Muscle of leg (tissue), 11 donors: ENCODE measurements around the gene SPAG9. TPM values are rescaled to one million over a fixed set of nuclear protein-coding genes. Genes with fewer than 3 reads are reported as not detected.

Experiments
- DNase-seq: peaks from one replicate; pipeline ENCODE4 v3.0.0; 2013
- H3K27ac ChIP-seq: one replicate; pipeline ENCODE4 v1.5.1; 2013; ENCODE audit warnings: mild to moderate bottlenecking, low read length, control low read depth
- H3K27me3 ChIP-seq: one replicate; pipeline ENCODE4 v1.6.1; 2013; ENCODE audit warnings: low read length; ENCODE audit not compliant: control insufficient read depth, insufficient read depth
- H3K36me3 ChIP-seq: one replicate; pipeline ENCODE4 v1.6.1; 2013; ENCODE audit warnings: low read length; ENCODE audit not compliant: control insufficient read depth, insufficient read depth
- H3K4me1 ChIP-seq: one replicate; pipeline ENCODE4 v1.6.1; 2013; ENCODE audit warnings: low read length; ENCODE audit not compliant: control insufficient read depth, insufficient read depth
- H3K4me3 ChIP-seq: one replicate; pipeline ENCODE4 v1.5.1; 2013; ENCODE audit warnings: low read length, control low read depth
- H3K9me3 ChIP-seq: replicated peaks from 2 replicates; pipeline ENCODE4 v1.6.1; 2013; ENCODE audit warnings: low read depth, low read length; ENCODE audit not compliant: control insufficient read depth
- WGBS: methylation state at CpG from one replicate; pipeline ENCODE4 v1.1.5; 2013; ENCODE audit warnings: missing lambda C conversion rate; ENCODE audit not compliant: insufficient coverage; 5-methylcytosine and 5-hydroxymethylcytosine counted together
- polyA plus RNA-seq, 8 donors: library from polyadenylated mRNA; unstranded; fragments of 120-200 nt; gene quantifications; one replicate each; pipeline versions ENCODE4 v1.2.1 to v1.2.3, GENCODE V29; 2013; ENCODE audit warnings: inconsistent platforms in 1 of 8, low replicate concordance in 1 of 8; ENCODE audit not compliant: insufficient read length in 8 of 8, insufficient read depth in 1 of 8
- total RNA-seq: library from RNA; stranded (reverse); fragments of 120-200 nt; gene quantifications from one replicate; pipeline ENCODE4 v1.2.4, GENCODE V29; 2013

The SPAG9 gene
- total and polyA plus RNA-seq, 9 donors = 48.4 to 81.4 (median 66.4) TPM

GRCh38 chr17:50977487-50978159, 143.0 kb downstream of the SPAG9 start:
- no peak for DNase-seq
- WGBS = no CpG with 5 or more reads among the region's 4 CpGs
- Histone ChIP-seq H3K36me3 (peaks cover 45% of the 10 kb centered on the region), H3K4me3 (no peak overlapping the region), H3K27me3 (no peaks in the 10 kb centered on the region), H3K4me1 (no peaks in the 10 kb centered on the region), H3K27ac (no peak overlapping the region), H3K9me3 (no peaks in the 10 kb centered on the region)

- Histone ChIP-seq H3K4me3 (no peak overlapping the region), H3K9me3 (no peaks in the 10 kb centered on the region), H3K27ac (no peak overlapping the region), H3K36me3 (peaks cover 45% of the 10 kb centered on the region), H3K27me3 (no peaks in the 10 kb centered on the region), H3K4me1 (no peaks in the 10 kb centered on the region)
- WGBS = no CpG with 5 or more reads among the region's 2 CpGs
- DNase-seq = peak; percentile 34
Measured at GRCh38 chr17:50976951-50977472, 143.7 kb downstream of the SPAG9 start.

GRCh38 chr17:50973557-50974494, 146.8 kb downstream of the SPAG9 start:
- Histone ChIP-seq H3K36me3 (peaks cover 46% of the 10 kb centered on the region), H3K4me3 (no peak overlapping the region), H3K9me3 (no peaks in the 10 kb centered on the region), H3K4me1 (no peaks in the 10 kb centered on the region), H3K27ac (no peak overlapping the region), H3K27me3 (no peaks in the 10 kb centered on the region)
- DNase-seq = no peak
- WGBS = 93% methylated on average over 2 of the region's 7 CpGs

DNA sequence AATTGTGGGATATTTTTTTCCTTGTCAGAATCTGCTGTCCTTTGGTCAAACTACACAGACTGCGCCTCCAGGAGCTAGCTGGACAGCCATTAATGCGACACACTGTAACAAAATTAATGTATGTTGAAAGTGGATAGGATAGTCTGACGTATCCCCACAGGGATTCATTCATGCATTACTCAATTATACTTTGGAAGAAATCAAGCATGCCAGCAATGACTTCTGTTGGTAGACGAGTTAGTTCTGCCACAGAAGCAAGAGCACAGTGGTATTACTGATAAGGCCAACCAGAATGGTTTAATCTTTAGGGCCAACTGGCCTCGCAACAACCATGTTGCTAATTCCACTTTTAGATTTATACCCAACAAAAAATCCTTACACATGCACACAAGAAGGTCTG, 148.1 kb downstream of the SPAG9 start:
- WGBS = 80% methylated on average over 1 of the region's 5 CpGs
- Histone ChIP-seq H3K36me3 (peaks cover 40% of the 10 kb centered on the region), H3K27me3 (no peaks in the 10 kb centered on the region), H3K4me3 (no peak overlapping the region), H3K9me3 (no peaks in the 10 kb centered on the region), H3K4me1 (no peaks in the 10 kb centered on the region), H3K27ac (no peak overlapping the region)
- DNase-seq = peak; percentile 16

DNA sequence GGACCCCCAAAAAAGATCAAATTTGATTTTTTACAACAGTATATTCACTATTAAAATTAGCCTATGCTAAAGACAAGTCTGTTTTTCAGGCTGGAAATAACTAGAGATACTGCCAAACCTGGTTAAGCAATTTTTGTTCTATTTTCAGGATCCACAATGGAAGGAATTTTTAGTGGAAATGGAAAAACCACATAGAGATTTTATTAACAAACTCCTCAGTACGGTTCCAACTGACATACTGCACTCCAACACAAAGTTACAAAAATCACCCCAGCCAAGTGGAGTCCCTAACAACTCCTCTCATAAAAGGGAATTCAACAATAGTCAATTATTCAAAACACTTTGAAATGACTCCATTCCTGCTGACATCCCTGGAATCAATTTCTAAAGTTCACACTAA, 152.9 kb downstream of the SPAG9 start:
- H3K4me1 ChIP-seq = no peaks in the 10 kb centered on the region
- DNase-seq = peak; percentile 93
- H3K27ac ChIP-seq = peak overlapping the region; percentile 75
- 13% methylated on average over 1 of the region's 1 CpG for WGBS
- H3K4me3 ChIP-seq = no peak overlapping the region
- peaks cover 31% of the 10 kb centered on the region for H3K36me3 ChIP-seq
- H3K9me3 ChIP-seq = no peaks in the 10 kb centered on the region
- H3K27me3 ChIP-seq = no peaks in the 10 kb centered on the region

DNA sequence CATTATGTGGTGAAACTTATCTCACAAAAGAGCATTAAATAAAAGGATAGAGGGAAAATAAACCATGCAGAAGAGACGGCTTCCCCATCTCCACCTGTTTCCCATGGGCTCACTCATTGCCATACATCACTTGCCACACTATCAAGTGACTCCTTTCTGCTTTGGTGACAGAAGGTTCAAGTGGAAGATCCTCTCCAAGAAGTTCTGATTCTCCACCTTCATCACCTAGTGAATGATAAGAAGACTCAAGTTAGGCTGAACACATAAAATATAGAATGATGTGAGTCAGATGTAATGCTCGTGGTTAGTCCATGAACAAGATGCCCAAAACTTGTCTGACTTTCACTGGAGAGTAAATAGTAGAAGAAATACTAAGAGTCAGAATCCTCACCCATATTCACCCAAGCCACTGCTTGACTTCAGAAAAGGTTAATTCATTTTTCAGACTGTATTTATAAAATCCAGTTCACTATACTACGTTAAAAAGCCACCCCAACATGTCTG, 154.5 kb downstream of the SPAG9 start:
- Histone ChIP-seq H3K27ac (peak overlapping the region; percentile 38), H3K36me3 (peaks cover 33% of the 10 kb centered on the region), H3K9me3 (no peaks in the 10 kb centered on the region), H3K27me3 (no peaks in the 10 kb centered on the region), H3K4me1 (no peaks in the 10 kb centered on the region), H3K4me3 (no peak overlapping the region)
- DNase-seq = no peak
- WGBS = no CpG with 5 or more reads among the region's 3 CpGs

- Histone ChIP-seq H3K27ac (no peak overlapping the region), H3K9me3 (no peaks in the 10 kb centered on the region), H3K36me3 (peaks cover 18% of the 10 kb centered on the region), H3K4me1 (no peaks in the 10 kb centered on the region), H3K4me3 (no peak overlapping the region), H3K27me3 (no peaks in the 10 kb centered on the region)
- DNase-seq = no peak
- WGBS = no CpG with 5 or more reads among the region's 2 CpGs
Measured at GRCh38 chr17:50963139-50963538, 157.5 kb downstream of the SPAG9 start.

DNA sequence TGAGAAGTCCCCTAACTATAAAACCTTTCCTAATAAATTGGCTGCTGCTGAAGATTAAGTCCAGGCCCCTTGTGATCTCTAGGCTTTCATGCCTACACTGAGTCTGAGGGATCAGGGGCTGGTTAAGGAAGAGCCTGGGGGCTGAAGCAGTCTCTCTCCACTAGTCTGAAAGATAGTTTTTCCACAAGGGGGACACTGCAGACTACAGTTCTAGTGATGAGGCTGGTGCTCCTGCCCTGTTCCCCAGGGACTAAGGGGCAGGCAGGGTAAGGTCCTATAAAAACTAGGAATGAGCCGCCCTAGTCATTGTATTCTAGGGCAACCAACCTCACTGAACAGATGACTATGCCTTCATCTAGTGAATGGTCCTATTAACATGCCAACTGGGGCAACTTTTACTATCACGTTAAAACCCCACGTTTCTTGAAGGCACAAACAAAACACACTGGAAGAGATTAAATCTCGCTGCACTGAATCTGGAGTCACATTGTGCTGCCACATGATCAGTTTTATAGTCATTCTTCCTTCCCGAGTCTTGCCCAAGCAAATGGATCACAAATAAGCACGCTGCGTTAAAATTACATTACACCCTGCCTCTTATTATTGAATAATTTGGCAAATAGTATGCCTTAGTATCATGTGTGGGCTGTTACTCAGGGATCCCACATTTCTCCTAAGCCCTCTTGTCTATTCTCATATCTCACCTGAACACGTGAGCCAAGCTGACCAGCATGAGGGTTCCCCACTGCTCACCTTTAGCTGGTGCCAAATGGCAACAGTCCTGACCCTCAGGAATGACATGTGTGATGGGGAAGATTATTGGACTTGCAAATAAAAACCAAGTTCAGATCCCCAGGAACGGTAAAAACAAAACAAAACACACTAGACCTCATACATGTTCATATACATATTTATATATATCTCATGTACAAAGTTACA, 159.1 kb downstream of the SPAG9 start:
- H3K36me3 ChIP-seq = peaks cover 16% of the 10 kb centered on the region
- H3K27ac ChIP-seq = no peak overlapping the region
- no peak for DNase-seq
- peaks cover 4% of the 10 kb centered on the region for H3K4me1 ChIP-seq
- no peaks in the 10 kb centered on the region for H3K9me3 ChIP-seq
- H3K27me3 ChIP-seq = no peaks in the 10 kb centered on the region
- 78% methylated on average over 4 of the region's 9 CpGs for WGBS
- no peak overlapping the region for H3K4me3 ChIP-seq

DNA sequence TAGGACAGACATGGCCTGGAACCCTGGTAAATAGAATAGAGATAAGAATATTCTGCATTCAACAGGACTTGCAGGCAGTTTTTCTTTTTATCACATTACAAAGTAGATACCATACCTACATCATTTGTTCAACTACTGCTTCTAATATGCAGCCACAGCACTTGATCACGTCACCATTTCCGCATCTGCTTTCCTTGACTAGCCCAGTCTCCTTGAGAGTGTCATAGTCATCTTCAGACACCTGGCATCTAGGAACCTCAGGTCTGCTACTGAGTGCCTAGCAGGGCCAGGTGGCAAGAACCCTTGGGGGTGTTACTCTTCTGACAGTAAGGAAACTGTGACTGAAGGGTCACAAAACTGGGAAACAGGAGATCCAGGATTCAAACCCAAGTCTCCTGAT, 161.3 kb downstream of the SPAG9 start:
- no peak for DNase-seq
- Histone ChIP-seq H3K4me3 (no peak overlapping the region), H3K9me3 (no peaks in the 10 kb centered on the region), H3K27ac (no peak overlapping the region), H3K4me1 (peaks cover 26% of the 10 kb centered on the region), H3K36me3 (peaks cover 10% of the 10 kb centered on the region), H3K27me3 (no peaks in the 10 kb centered on the region)
- WGBS = 100% methylated on average over 2 of the region's 2 CpGs
